Stomach (tissue), 9 donors: ENCODE measurements around the gene PCSK1N. TPM values are rescaled to one million over a fixed set of nuclear protein-coding genes. Genes with fewer than 3 reads are reported as not detected.

Experiments
- DNase-seq, 2 donors: peaks; one replicate each; pipeline versions ENCODE4 v3.0.0 to v3.0.0-alpha.2; 2013 to 2019
- H3K27ac ChIP-seq, 5 donors: fragments of 200-600 bp in 4 of 5; sonication (generic) in 4 of 5; one replicate each; pipeline ENCODE4 v1.5.1; 2013 to 2019; ENCODE audit warnings: mild to moderate bottlenecking in 1 of 5, moderate library complexity in 1 of 5
- H3K27me3 ChIP-seq, 3 donors: fragments of 200-600 bp; sonication (generic); one replicate each; pipeline ENCODE4 v1.5.1; 2017 to 2019; ENCODE audit warnings: mixed run types in 1 of 3
- H3K36me3 ChIP-seq, 4 donors: fragments of 200-600 bp; sonication (generic); 1 replicate in 3 of 4; 2 replicates in 1 of 4; pipeline ENCODE4 v1.5.1; 2016 to 2019
- H3K4me1 ChIP-seq, 4 donors: fragments of 200-600 bp; sonication (generic); one replicate each; pipeline ENCODE4 v1.5.1; 2016 to 2019
- H3K4me3 ChIP-seq, 4 donors: fragments of 200-600 bp; sonication (generic) in 3 of 4; one replicate each; pipeline ENCODE4 v1.5.1; 2016 to 2019; ENCODE audit warnings: mild to moderate bottlenecking in 1 of 4
- H3K9me3 ChIP-seq, 4 donors: fragments of 200-600 bp; sonication (generic); one replicate each; pipeline ENCODE4 v1.5.1; 2016 to 2019
- EP300 ChIP-seq: sonication (generic); formaldehyde crosslinking; IDR thresholded peaks from one replicate; pipeline ENCODE4 v1.6.1; 2017; ENCODE audit warnings: antibody characterized with exemption
- POLR2A ChIP-seq, 4 donors: fragments of 450-650 bp; IDR thresholded peaks; one replicate each; pipeline ENCODE4 v1.6.1; 2016; ENCODE audit warnings: antibody characterized with exemption in 4 of 4, control low read depth in 2 of 4, mild to moderate bottlenecking in 1 of 4, moderate library complexity in 1 of 4
- POLR2AphosphoS5 ChIP-seq, 3 donors: sonication (generic); formaldehyde crosslinking; IDR thresholded peaks; one replicate each; pipeline ENCODE4 v1.6.1; 2016; ENCODE audit warnings: antibody characterized with exemption in 3 of 3
- WGBS, 5 donors: extraction: QIAGEN DNeasy Blood & Tissue Kit in 3 of 5; methylation state at CpG; one replicate each; pipeline versions ENCODE4 v1.1.5 to v1.1.7; 2013 to 2018; 5-methylcytosine and 5-hydroxymethylcytosine counted together
- intact Hi-C: fragments of 100-400 bp; cut with DNase I; formaldehyde crosslinking; loops from one replicate; pipeline ENCODE4 v1.15.1; 2023; ENCODE audit warnings: low total_unique reads
- polyA plus RNA-seq, 3 donors: library from polyadenylated mRNA; stranded (reverse); fragments of 200-250 nt; gene quantifications; one replicate each; pipeline ENCODE4 v1.2.3, GENCODE V29; 2013
- total RNA-seq, 5 donors: library from RNA; depleted of rRNA; stranded (reverse); fragments of >200 nt; gene quantifications; one replicate each; pipeline versions ENCODE4 v1.1.0 to v1.2.3, GENCODE V29; 2014 to 2016
- TF ChIP-seq, protein P1 (sequence below), 7 experiments: fragments of 450-650 bp in 4 of 7; fragments of 200-600 bp in 3 of 7; sonication (generic) in 3 of 7; IDR thresholded peaks; one replicate each; pipeline ENCODE4 v1.5.1; 2016 to 2019; ENCODE audit warnings: antibody characterized with exemption in 7 of 7, control low read depth in 2 of 7, mild to moderate bottlenecking in 1 of 7
- donor health status: healthy with polysubstance abuse.
- donor health status: Bipolar disorder and iron deficiency.
- donor health status: healthy.

PCSK1N gene
- total and polyA plus RNA-seq, 8 donors = 1.3 to 46.6 (median 12.7) TPM

DNA sequence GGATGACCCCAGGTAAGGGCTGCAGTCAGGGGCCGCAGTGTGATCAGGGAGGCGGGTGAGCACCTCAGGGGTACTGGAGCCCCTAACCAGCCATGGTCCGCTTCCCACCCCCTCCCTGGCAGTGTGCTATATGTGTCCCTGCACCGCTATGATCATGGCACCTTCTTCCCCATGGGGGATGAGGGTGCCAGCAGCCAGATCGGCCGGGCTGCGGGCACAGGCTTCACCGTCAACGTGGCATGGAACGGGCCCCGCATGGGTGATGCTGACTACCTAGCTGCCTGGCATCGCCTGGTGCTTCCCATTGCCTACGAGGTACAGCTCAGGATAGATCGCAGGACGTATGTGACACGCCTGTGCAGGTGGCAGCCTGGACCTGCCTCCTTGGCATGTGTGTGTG is 17.3 kb downstream of the PCSK1N start:
- H3K9me3 ChIP-seq = no peaks in the 10 kb centered on the region
- WGBS, 5 donors = 86 to 98% (median 93%) methylated on average over 13 to 16 of the region's 16 CpGs; no CpG with 5 or more reads in 1 of the 5 donors
- H3K27ac ChIP-seq = no peak overlapping the region
- H3K27me3 ChIP-seq = no peaks in the 10 kb centered on the region
- DNase-seq = no peak
- intact Hi-C loops = no loop called here
- H3K4me3 ChIP-seq = no peak overlapping the region
- peaks cover 0 to 93% (median 81%) of the 10 kb centered on the region in 4 donors for H3K36me3 ChIP-seq
- TF ChIP-seq POLR2AphosphoS5 (IDR thresholded peaks at IDR 0.05) (no peak), POLR2A (IDR thresholded peaks at IDR 0.05) (no peak), EP300 (no peak)
- TF ChIP-seq, protein P1, sequence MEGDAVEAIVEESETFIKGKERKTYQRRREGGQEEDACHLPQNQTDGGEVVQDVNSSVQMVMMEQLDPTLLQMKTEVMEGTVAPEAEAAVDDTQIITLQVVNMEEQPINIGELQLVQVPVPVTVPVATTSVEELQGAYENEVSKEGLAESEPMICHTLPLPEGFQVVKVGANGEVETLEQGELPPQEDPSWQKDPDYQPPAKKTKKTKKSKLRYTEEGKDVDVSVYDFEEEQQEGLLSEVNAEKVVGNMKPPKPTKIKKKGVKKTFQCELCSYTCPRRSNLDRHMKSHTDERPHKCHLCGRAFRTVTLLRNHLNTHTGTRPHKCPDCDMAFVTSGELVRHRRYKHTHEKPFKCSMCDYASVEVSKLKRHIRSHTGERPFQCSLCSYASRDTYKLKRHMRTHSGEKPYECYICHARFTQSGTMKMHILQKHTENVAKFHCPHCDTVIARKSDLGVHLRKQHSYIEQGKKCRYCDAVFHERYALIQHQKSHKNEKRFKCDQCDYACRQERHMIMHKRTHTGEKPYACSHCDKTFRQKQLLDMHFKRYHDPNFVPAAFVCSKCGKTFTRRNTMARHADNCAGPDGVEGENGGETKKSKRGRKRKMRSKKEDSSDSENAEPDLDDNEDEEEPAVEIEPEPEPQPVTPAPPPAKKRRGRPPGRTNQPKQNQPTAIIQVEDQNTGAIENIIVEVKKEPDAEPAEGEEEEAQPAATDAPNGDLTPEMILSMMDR (IDR thresholded peaks at IDR 0.05) = no peak
- H3K4me1 ChIP-seq = no peaks in the 10 kb centered on the region

DNA sequence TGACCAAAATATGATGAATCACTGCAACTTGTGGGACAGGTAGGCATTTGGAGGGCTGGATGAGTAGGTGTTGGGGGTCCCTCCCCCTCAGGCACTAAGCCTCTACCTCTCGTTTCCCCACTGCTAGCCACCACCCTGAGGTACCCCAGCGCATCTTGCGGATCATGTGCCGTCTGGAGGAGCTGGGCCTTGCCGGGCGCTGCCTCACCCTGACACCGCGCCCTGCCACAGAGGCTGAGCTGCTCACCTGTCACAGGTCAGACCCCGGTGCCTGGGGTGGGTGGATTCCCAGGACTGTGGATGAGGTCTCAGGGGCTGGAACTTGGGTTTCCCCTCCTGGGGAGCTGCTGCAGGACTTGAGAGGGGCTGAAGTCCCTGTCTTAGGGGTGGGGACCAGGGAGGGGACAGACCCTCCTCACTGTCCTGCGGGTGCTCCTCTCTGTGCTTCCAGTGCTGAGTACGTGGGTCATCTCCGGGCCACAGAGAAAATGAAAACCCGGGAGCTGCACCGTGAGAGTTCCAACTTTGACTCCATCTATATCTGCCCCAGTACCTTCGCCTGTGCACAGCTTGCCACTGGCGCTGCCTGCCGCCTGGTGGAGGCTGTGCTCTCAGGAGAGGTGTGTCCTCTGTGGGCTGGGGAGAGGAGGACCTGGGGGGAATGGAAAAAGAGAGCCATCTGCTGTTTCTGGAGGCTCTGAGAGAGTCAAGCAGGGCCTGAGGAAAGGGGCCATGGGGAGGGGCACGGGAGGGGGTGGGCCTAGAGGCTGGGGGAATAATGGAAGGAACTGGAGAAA is 19.2 kb downstream of the PCSK1N start:
- H3K36me3 ChIP-seq = peaks cover 0 to 88% (median 73%) of the 10 kb centered on the region in 4 donors
- intact Hi-C loops = no loop called here
- no peak overlapping the region for H3K4me3 ChIP-seq
- TF ChIP-seq POLR2A (IDR thresholded peaks at IDR 0.05) (no peak), EP300 (no peak), POLR2AphosphoS5 (IDR thresholded peaks at IDR 0.05) (no peak)
- TF ChIP-seq, protein P1 (IDR thresholded peaks at IDR 0.05) = no peak
- DNase-seq = no peak
- H3K9me3 ChIP-seq = no peaks in the 10 kb centered on the region
- H3K27ac ChIP-seq = no peak overlapping the region
- no peaks in the 10 kb centered on the region for H3K4me1 ChIP-seq
- H3K27me3 ChIP-seq = no peaks in the 10 kb centered on the region
- WGBS, 5 donors = 89 to 98% (median 95%) methylated on average over 11 to 18 of the region's 18 CpGs

DNA sequence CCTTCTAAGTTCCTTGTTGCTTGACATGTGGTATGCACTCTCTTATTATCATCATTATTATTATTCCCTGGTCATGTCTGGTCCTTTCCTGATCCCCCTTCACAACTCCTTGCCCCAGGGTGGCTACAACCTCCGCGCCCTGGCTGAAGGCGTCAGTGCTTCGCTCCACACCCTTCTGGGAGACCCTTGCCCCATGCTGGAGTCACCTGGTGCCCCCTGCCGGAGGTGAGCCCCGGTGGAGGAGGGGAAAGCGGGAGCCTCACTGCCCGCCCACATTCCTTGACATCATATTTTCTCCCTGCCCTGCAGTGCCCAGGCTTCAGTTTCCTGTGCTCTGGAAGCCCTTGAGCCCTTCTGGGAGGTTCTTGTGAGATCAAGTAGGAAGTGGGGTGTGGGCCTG is 20.1 kb downstream of the PCSK1N start:
- no peak for DNase-seq
- Histone ChIP-seq H3K9me3 (no peaks in the 10 kb centered on the region), H3K4me1 (no peaks in the 10 kb centered on the region), H3K27me3 (no peaks in the 10 kb centered on the region), H3K27ac (no peak overlapping the region), H3K4me3 (no peak overlapping the region), H3K36me3 (peaks cover 0 to 86% (median 71%) of the 10 kb centered on the region in 4 donors)
- TF ChIP-seq POLR2A (IDR thresholded peaks at IDR 0.05) (no peak), EP300 (no peak), POLR2AphosphoS5 (IDR thresholded peaks at IDR 0.05) (no peak)
- TF ChIP-seq, protein P1 (IDR thresholded peaks at IDR 0.05) = no peak
- intact Hi-C loops = no loop called here
- WGBS, 5 donors = 86 to 100% (median 89%) methylated on average over 5 to 8 of the region's 8 CpGs

DNA sequence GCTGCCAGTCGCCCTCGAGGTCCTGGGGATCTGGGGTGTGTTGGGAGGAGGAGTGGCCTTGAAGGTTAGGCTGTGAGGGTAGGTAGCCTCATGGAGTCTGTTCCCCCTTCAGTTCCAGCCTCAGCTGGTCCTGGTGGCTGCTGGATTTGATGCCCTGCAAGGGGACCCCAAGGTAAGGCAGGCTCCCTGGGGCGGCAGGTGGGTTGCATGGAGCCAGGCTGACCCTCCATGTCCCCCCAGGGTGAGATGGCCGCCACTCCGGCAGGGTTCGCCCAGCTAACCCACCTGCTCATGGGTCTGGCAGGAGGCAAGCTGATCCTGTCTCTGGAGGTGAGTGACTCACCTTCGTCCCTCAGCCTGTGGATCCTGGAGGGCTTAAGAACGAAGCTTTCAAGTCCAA is 20.7 kb downstream of the PCSK1N start:
- Histone ChIP-seq H3K27me3 (no peaks in the 10 kb centered on the region), H3K4me3 (no peak overlapping the region), H3K4me1 (no peaks in the 10 kb centered on the region), H3K9me3 (no peaks in the 10 kb centered on the region), H3K27ac (no peak overlapping the region), H3K36me3 (peaks cover 0 to 81% (median 68%) of the 10 kb centered on the region in 4 donors)
- TF ChIP-seq POLR2AphosphoS5 (IDR thresholded peaks at IDR 0.05) (no peak), POLR2A (IDR thresholded peaks at IDR 0.05) (no peak), EP300 (no peak)
- TF ChIP-seq, protein P1 (IDR thresholded peaks at IDR 0.05) = no peak
- WGBS, 5 donors = 85 to 95% (median 91%) methylated on average over 7 to 8 of the region's 8 CpGs; no CpG with 5 or more reads in 1 of the 5 donors
- DNase-seq = no peak
- intact Hi-C loops = no loop called here
